ENCODE data around the gene FCHO2. TPM values are rescaled to one million over a fixed set of nuclear protein-coding genes. Genes with fewer than 3 reads are reported as not detected.

The FCHO2 gene
- total and polyA plus RNA-seq, 2 of the 8 experiments (the other 6 are each of a cell fraction or from before 2014, with no cell fraction given), result 4.3 to 15.7 TPM

DNA sequence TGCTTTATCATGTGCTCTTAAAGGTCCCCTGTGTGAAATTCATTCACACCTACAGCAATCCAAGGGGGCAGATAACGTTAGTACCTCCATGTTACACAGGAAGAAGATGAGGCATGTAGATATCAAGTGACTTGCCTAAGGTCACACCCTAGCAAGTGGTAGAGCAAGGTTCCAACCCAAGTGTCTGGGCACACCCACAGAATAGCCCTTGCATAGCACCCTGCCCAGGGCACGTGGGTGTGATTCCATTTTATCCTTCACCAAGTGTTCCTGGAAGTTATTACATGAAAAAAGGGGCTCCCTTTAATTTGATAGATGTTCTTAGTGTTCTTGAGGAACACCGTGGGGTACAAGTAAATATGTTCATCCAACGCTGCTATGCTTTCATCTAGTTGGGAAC lies 169.4 kb downstream of the FCHO2 start (continued):
- TF ChIP-seq SAP30 (IDR thresholded peaks at IDR 0.05; ENCODE audit: insufficient read depth, insufficient replicate concordance, low read length), result no peak
- no peak for TF ChIP-seq USF2 (IDR thresholded peaks at IDR 0.05; ENCODE audit: low read length)
- no peak for TF ChIP-seq CTCF (IDR thresholded peaks at IDR 0.05; ENCODE audit: control extremely low read depth in 1 of 3, insufficient read depth in 1 of 3, low read depth in 1 of 3, low read length in 3 of 3)
